HEK293 (cell line): ENCODE measurements around the gene AQP3.
A peak's percentile ranks its signal among the peaks of the same experiment; 100 is the strongest.
"Not testable (repeated sequence)": the region's sequence is repeated elsewhere in the genome, so short reads cannot be mapped to it uniquely, and the experiment has no call there.

Experiments used
- CTCF ChIA-PET: fragments of 350-600 bp; formaldehyde crosslinking; extraction: SDS; loops from one replicate; lab custom pipeline; 2021; ENCODE audit warnings: antibody characterized with exemption; lab: Yijun Ruan, JAX
- POLR2A ChIA-PET: fragments of 300-600 bp; formaldehyde crosslinking; extraction: SDS; loops from one replicate; lab custom pipeline; 2020; ENCODE audit warnings: antibody characterized with exemption, inconsistent platforms; lab: Yijun Ruan, JAX
- H3K27ac ChIP-seq: fragments of 200-500 bp; sonication (Bioruptor generic); 2 replicates; pipeline ENCODE4 v1.5.1; 2014; ENCODE audit warnings: low read depth, low read length, control low read depth, inconsistent platforms; ENCODE audit errors: extremely low read depth
- H3K36me3 ChIP-seq, 2 experiments: fragments of 200-500 bp in 1 of 2; sonication (Bioruptor generic) in 1 of 2; 1 replicate in 1 of 2; 2 replicates in 1 of 2; pipeline ENCODE4 v1.5.1; 2014 to 2017; ENCODE audit warnings: inconsistent platforms in 2 of 2, low read length in 2 of 2; ENCODE audit not compliant: control insufficient read depth in 2 of 2, insufficient read depth in 1 of 2
- H3K4me1 ChIP-seq: fragments of 200-500 bp; sonication (Bioruptor generic); 2 replicates; pipeline ENCODE4 v1.5.1; 2014; ENCODE audit warnings: mild to moderate bottlenecking, low read length, inconsistent platforms; ENCODE audit not compliant: control insufficient read depth, insufficient read depth
- H3K4me3 ChIP-seq: 2 replicates; pipeline ENCODE4 v1.5.1; 2011; ENCODE audit warnings: low read depth, mild to moderate bottlenecking, control low read depth, low read length, moderate library complexity
- H3K9me3 ChIP-seq: fragments of 200-500 bp; sonication (Bioruptor generic); 2 replicates; pipeline ENCODE4 v1.5.1; 2014; ENCODE audit warnings: low read depth, low read length, inconsistent platforms; ENCODE audit not compliant: control insufficient read depth, insufficient read depth
- KLF17 ChIP-seq: fragments of 450-650 bp; formaldehyde crosslinking; IDR thresholded peaks from 2 replicates; pipeline ENCODE4 v1.5.1; 2016; ENCODE audit warnings: missing biosample characterization, missing genetic modification characterization
- MZF1 ChIP-seq: fragments of 450-650 bp; formaldehyde crosslinking; IDR thresholded peaks from 2 replicates; pipeline ENCODE4 v1.5.1; 2017; ENCODE audit warnings: missing biosample characterization, missing genetic modification characterization, borderline replicate concordance
- PRDM10 ChIP-seq: fragments of 450-650 bp; formaldehyde crosslinking; IDR thresholded peaks from 2 replicates; pipeline ENCODE4 v1.5.1; 2016; ENCODE audit warnings: missing biosample characterization, missing genetic modification characterization
- SCRT1 ChIP-seq: fragments of 450-650 bp; formaldehyde crosslinking; IDR thresholded peaks from 2 replicates; pipeline ENCODE4 v1.5.1; 2016; ENCODE audit warnings: missing biosample characterization, missing genetic modification characterization, borderline replicate concordance
- SCRT2 ChIP-seq: fragments of 450-650 bp; formaldehyde crosslinking; IDR thresholded peaks from 2 replicates; pipeline ENCODE4 v1.5.1; 2016; ENCODE audit warnings: missing biosample characterization, missing genetic modification characterization
- SETDB1 ChIP-seq: IDR thresholded peaks from one replicate; pipeline ENCODE4 v1.6.1; 2017; ENCODE audit warnings: mild to moderate bottlenecking, low read length, moderate library complexity, mixed read lengths; ENCODE audit not compliant: insufficient read length
- YY2 ChIP-seq: fragments of 450-650 bp; formaldehyde crosslinking; IDR thresholded peaks from 2 replicates; pipeline ENCODE4 v1.5.1; 2016; ENCODE audit warnings: missing biosample characterization, missing genetic modification characterization
- ZNF112 ChIP-seq: fragments of 450-650 bp; formaldehyde crosslinking; IDR thresholded peaks from 2 replicates; pipeline ENCODE4 v1.5.0; 2017; ENCODE audit warnings: missing biosample characterization, missing genetic modification characterization
- ZNF146 ChIP-seq: fragments of 450-650 bp; formaldehyde crosslinking; IDR thresholded peaks from 2 replicates; pipeline ENCODE4 v1.5.1; 2016; ENCODE audit warnings: missing biosample characterization, missing genetic modification characterization
- ZNF157 ChIP-seq: fragments of 450-650 bp; formaldehyde crosslinking; IDR thresholded peaks from 2 replicates; pipeline ENCODE4 v1.5.1; 2016; ENCODE audit warnings: missing biosample characterization, missing genetic modification characterization
- ZNF394 ChIP-seq: fragments of 450-650 bp; formaldehyde crosslinking; IDR thresholded peaks from 2 replicates; pipeline ENCODE4 v1.5.1; 2016; ENCODE audit warnings: missing biosample characterization, missing genetic modification characterization, mild to moderate bottlenecking, moderate library complexity, borderline replicate concordance
- ZNF530 ChIP-seq: fragments of 450-650 bp; formaldehyde crosslinking; IDR thresholded peaks from 2 replicates; pipeline ENCODE4 v1.5.1; 2016; ENCODE audit warnings: low read depth, missing biosample characterization, missing genetic modification characterization
- TF ChIP-seq, protein P1 (sequence below): fragments of 450-650 bp; formaldehyde crosslinking; IDR thresholded peaks from 2 replicates; pipeline ENCODE4 v1.5.1; 2016; ENCODE audit warnings: missing biosample characterization, missing genetic modification characterization

The AQP3 gene

GRCh38 chr9:33489066-33489465 is 41.7 kb upstream of the AQP3 start:
- Histone ChIP-seq H3K27ac (no peak overlapping the region), H3K36me3 (no peaks in the 10 kb centered on the region), H3K4me1 (0 out of 2 replicates have a peak, but pooled peaks cover 3% of the 10 kb centered on the region), H3K4me3 (no peak overlapping the region), H3K9me3 (no peaks in the 10 kb centered on the region)
- CTCF ChIA-PET, result interaction anchor here (0.9 to 2.3 kb wide), 4 partner anchors 9 to 29 kb away, joined by 3 to 8 read pairs (median 4); partner anchors contain the start of gene NOL6
- TF ChIP-seq YY2 (no peak), ZNF157 (tag by site-specific recombination) (no peak), ZNF146 (tag by site-specific recombination) (no peak), ZNF112 (tag by site-specific recombination) (no peak), MZF1 (tag by site-specific recombination) (no peak), ZNF394 (no peak), KLF17 (tag by site-specific recombination) (no peak), SETDB1 (no peak)
- TF ChIP-seq, protein P1, sequence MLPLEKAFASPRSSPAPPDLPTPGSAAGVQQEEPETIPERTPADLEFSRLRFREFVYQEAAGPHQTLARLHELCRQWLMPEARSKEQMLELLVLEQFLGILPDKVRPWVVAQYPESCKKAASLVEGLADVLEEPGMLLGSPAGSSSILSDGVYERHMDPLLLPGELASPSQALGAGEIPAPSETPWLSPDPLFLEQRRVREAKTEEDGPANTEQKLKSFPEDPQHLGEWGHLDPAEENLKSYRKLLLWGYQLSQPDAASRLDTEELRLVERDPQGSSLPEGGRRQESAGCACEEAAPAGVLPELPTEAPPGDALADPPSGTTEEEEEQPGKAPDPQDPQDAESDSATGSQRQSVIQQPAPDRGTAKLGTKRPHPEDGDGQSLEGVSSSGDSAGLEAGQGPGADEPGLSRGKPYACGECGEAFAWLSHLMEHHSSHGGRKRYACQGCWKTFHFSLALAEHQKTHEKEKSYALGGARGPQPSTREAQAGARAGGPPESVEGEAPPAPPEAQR (tag by site-specific recombination), result no peak
- POLR2A ChIA-PET, result interaction anchor here (2.9 kb wide), 1 partner anchor 15 kb away, joined by 10 read pairs; the partner anchor contains the start of gene NOL6

- TF ChIP-seq SCRT1 (tag by site-specific recombination) (peak; percentile 68; the same call in 1 of the 2 replicates), SCRT2 (peak; percentile 81)
- H3K4me1 ChIP-seq, H3K36me3 ChIP-seq, H3K27ac ChIP-seq, H3K4me3 ChIP-seq, H3K9me3 ChIP-seq: not testable (repeated sequence)
- ChIA-PET CTCF (interaction anchor here (1.3 kb wide), 1 partner anchor 19 kb away, joined by 3 read pairs; no protein-coding TSS in a partner anchor), POLR2A (interaction anchor here (2.1 kb wide), 1 partner anchor 11 kb away, joined by 6 read pairs; the partner anchor contains the start of gene NOL6)
Observed at GRCh38 chr9:33485312-33485711, 37.9 kb upstream of the AQP3 start.

DNA sequence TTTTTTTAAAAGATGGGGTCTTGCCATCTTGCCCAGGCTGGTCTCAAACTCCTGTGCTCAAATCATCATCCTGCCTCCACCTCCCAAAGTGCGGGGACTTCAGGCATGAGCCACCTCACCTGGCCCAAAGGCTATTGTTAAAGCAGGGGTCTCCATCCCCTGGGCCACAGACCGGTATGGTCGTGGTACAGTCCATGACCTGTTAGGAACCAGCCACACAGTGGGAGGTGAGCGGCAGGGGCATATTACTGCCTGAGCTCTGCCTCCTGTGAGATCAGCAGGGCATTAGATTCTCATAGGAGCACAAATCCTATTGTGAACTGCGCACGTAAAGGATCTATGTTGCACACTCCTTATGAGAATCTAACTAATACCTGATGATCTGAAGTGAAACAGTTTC is 33.6 kb upstream of the AQP3 start:
- no peak overlapping the region for H3K27ac ChIP-seq
- no peak overlapping the region for H3K4me3 ChIP-seq
- ChIA-PET POLR2A (no interaction called here), CTCF (interaction anchor here (1.4 kb wide), 1 partner anchor 14 kb away, joined by 9 read pairs; no protein-coding TSS in a partner anchor)
- no peaks in the 10 kb centered on the region for H3K9me3 ChIP-seq
- no peaks in the 10 kb centered on the region for H3K4me1 ChIP-seq
- H3K36me3 ChIP-seq, result no peaks in the 10 kb centered on the region; a peak in 1 of 3 replicates
- 0 out of 2 replicates have a peak, but pooled peaks have one; percentile 18 for TF ChIP-seq PRDM10 (tag by site-specific recombination)
- no peak for TF ChIP-seq ZNF530
- TF ChIP-seq, all 188 proteins: peak for 1
